Measurements from ENCODE around the gene PRUNE2.

Gene PRUNE2

GRCh38 chr9:76652894-76653293, 253.0 kb downstream of the PRUNE2 start:
- peak; percentile 17 for DNase-seq

- DNase-seq, result no peak
Measured at GRCh38 chr9:76651119-76651705, 254.7 kb downstream of the PRUNE2 start.

DNA sequence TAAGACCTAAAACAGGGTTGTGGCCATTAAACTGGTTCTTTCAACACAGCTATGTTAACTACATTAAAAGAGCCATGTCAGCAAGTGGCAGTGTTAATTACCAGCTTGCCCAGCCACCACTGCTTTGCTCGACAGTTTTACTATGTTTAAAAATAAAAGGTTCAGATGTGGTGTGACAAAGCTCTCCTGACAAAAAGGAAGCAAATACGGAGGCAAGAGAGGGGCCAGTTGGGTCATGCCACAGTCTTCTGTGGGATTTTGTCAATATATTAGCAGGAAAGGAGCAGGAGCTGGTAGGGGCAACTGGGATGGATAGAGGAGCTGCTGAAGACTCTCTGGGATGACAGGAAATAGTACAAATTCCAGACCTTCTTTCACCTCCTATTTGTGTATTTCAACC, 255.2 kb downstream of the PRUNE2 start:
- peak; percentile 12 for DNase-seq

- DNase-seq, result no peak
Measured at GRCh38 chr9:76649894-76650293, 256.0 kb downstream of the PRUNE2 start.

GRCh38 chr9:76646249-76646648, 259.7 kb downstream of the PRUNE2 start:
- peak; percentile 10 for DNase-seq

DNA sequence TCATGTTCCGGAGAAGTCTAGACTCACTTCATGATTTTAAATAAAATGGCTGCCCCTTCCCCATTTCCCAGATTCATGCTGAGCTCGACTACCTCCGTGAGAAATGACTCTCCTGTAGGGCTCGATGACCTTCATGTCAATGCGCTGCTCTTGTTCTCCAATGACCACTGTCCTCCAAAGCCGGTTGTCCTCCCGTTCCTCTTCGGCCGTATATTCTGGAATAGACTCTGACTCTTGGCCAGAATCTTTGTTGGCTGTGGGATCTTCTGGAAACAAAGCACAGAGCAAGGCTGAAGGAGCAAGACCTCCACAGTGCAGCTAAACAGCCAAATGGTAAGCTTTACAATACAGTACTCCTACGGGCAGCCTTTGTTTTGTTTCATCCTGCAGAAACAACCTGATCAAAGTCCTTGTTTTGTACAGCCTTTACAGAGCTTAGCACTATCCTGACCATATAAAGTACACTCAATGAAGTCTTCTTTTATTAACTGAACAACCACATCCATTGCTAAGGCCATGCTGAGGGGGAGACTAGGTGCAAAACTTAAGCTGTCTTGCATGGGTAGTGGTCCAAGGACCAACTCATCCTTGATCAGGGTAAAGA, 261.2 kb downstream of the PRUNE2 start:
- DNase-seq, result no peak

- no peak for DNase-seq
Measured at GRCh38 chr9:76644171-76644570, 261.7 kb downstream of the PRUNE2 start.

GRCh38 chr9:76643399-76644117, 262.4 kb downstream of the PRUNE2 start:
- DNase-seq, result no peak

DNA sequence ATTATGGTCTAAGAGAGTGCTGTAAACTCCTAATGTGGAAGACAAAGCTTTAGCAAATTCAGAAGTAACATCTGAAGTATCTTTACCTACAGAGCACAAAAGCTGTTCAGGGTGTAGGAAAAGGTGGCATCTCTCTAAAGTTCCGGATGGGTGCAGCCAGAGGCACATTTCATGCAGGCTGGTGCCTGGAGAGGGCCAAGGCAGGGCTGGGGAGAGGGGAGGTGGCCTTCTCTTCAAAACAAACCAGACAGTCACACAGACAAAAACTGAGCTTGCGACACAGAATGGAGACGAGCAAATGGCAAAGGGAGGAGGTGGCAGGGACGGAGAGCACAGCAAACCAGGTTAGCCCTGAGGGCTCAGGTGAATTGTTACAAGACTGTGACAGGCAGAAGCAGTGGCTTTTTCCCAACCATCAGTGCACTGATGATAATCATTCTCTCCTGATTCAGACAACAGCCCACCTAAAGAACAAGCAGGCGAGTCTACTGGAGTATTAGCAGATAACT, 263.2 kb downstream of the PRUNE2 start:
- no peak for DNase-seq

GRCh38 chr9:76642074-76642473, 263.8 kb downstream of the PRUNE2 start:
- no peak for DNase-seq

DNA sequence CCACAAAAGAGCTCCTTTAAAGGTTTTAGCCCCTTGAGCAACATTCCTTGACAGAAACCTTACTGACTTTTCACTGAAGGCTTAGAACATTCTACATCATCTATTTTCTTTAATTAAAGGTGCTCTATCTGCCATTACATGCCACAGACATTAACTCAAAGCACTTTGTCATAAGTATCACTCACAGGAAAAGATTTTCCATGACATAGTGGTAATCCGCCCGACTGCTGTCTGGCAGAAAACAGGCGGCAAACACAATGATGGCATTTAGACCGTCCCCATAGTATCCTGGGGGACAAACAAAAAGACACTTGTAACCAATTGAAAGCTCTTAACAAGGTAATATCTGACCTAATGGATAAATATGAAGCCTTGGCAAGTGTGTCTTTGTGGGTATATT, 267.9 kb downstream of the PRUNE2 start:
- DNase-seq, result no peak

GRCh38 chr9:76637416-76637815, 268.5 kb downstream of the PRUNE2 start:
- no peak for DNase-seq

DNA sequence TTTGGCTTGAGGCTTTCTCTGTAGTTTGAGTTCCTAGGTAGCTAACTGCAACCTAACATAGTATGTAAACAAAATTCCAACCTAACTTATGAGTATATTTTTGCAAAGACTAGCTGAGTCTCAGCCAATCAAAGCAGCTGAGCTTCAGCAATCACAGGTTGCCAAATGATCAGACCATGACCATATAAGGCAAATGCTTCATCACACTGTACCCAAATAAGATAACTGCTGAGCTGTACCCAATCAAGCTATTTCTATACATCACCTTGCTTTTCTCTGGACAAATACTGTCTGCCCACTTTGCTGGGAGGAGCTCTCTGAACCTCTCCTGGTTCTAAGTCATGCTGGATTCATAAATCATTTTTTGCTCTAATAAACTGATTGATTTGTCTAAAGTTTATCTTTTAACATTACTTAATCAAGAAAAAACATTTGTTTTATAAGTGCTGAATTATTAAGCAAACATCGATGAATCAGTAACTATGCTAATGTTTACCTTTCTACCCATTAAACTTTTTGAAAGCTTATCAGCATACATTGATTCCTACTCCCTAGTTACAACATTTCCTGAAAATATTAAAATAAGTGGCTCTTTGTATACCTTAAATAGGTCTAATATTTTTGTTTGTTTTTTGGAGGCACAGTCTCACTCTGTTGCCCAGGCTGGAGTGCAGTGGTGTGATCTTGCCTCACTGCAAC, 271.4 kb downstream of the PRUNE2 start:
- DNase-seq, result peak; percentile 73

GRCh38 chr9:76630916-76631315, 275.0 kb downstream of the PRUNE2 start:
- DNase-seq, result no peak

DNA sequence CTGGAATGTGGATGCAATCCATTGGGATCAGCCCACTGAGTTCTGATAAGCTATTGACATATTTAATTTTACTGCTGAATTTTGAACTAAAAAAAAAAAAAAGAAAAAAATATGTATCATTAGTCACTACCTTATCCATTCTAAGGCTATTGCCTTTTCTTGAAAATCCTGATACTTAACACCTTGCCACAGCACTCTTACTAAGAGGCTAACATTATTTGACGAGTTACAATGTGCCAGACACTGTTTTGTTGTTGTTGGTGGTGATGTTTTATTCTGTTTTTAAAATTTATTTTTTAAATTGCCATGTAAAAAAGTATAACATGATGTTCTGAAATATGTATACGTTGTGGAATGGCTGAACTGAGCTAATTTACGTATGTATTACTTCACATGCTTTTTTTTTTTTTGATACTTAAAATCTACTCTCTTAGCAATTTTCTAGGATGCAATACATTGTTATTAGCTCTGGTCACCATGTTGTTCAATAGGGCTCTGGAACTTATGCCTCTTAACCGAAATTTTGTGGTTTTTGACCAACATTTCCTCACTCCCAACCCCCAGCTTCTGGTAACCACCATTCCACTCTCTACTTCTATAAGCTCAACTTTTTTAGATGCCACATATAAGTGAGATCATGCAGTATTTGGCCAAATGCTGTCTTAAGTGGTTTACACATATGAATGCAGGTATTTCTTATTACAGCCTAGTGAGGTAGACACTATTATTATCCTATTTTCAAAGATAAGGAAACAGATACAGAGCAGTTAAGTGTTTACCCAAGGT, 276.5 kb downstream of the PRUNE2 start:
- peak; percentile 20 for DNase-seq

- no peak for DNase-seq
Measured at GRCh38 chr9:76628155-76628554, 277.8 kb downstream of the PRUNE2 start.

GRCh38 chr9:76626980-76627379, 278.9 kb downstream of the PRUNE2 start:
- DNase-seq, result no peak

DNA sequence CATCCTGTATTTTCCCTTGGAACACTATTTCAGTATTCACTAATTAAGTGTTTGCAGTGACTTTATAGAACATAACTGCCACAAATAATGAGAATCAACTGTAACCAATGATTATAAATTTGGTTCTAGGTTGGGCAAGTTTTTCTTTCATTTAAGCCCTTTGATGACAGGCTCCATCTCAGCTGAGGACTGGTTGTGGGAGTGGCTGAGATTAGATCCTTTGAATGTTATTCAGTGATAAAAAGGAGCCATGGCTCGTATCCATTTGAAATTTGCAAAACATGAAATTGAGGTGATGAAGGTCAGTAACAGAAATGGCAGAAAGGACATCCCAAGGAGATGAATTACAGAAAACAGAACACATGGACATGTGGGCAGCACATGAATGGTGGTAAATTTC, 279.8 kb downstream of the PRUNE2 start:
- no peak for DNase-seq

DNA sequence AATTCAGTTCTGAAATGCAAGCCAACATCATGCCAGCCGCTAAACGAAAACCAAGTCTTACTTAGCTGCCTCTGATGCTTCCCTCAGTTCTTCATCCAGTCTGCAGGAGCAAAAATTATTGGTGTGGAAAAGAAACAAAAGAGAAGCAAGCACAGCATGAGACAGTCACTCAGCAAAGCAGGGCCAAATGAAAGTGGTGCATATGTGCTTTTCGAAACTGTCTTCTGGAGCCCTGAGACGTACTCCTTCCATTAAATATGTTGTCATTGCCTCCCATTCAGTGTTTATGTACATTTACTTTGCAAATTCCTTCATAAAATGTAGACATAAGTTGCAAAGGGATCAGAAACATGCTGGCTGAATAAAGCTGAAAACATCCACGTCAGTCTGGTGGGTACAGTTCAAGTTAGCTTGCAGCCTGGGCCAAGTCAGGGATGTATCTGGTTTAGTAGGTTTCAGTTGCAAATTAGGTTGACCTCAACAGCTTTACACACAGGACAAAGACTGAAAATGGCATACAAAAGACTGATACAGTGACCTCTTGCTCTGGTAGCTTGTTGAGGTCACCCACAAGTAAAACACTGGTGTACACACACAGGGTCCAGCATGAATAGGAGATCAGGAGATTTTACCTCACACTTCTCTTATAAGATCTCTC, 281.4 kb downstream of the PRUNE2 start:
- DNase-seq, result peak; percentile 8

- no peak for DNase-seq
Measured at GRCh38 chr9:76620996-76621395, 284.9 kb downstream of the PRUNE2 start.

DNA sequence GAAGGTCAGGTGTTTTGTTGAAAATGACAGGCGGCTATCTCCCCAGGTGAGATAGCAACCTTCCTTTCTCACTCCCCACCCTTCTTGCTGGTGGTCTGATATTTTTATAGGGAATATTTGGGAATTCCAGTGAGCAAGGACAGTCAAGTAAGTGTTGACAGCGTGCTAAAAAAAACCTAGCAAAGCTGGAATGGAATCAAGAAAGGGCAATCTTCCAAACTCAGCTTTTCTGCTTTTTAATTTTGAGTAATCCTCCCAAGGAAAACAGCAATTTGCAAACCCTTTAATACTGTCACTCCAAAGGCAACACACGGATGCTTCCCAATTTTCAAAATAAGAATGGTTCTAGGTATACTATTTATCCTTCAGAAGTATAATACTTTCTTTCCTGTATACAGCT, 285.3 kb downstream of the PRUNE2 start:
- peak; percentile 11 for DNase-seq

- peak; percentile 25 for DNase-seq
Measured at GRCh38 chr9:76619640-76620039, 286.3 kb downstream of the PRUNE2 start.

All from fibroblast of skin of abdomen (primary cell).